HG03095 (cell line): Measurements from ENCODE around the gene SS18L1.

Experiments used
- ATAC-seq: cut with Tn5 transposase; IDR thresholded peaks from one replicate; pipeline ENCODE4 v1.9.1; 2021; ENCODE audit warnings: moderate library complexity; ENCODE audit not compliant: unreplicated experiment

The SS18L1 gene

GRCh38 chr20:62222972-62223371 is 79.4 kb downstream of the SS18L1 start:
- ATAC-seq, result no peak

- no peak for ATAC-seq
These were observed 80.0 kb downstream of the SS18L1 start for GRCh38 chr20:62223571-62223970.

- no peak for ATAC-seq
These were observed 80.7 kb downstream of the SS18L1 start for GRCh38 chr20:62224113-62224855.

GRCh38 chr20:62225026-62225425 is 81.5 kb downstream of the SS18L1 start:
- no peak for ATAC-seq

GRCh38 chr20:62225820-62226635 is 82.5 kb downstream of the SS18L1 start:
- no peak for ATAC-seq

- ATAC-seq, result no peak
These were observed 83.4 kb downstream of the SS18L1 start for GRCh38 chr20:62226707-62227590.

- no peak for ATAC-seq
These were observed 84.0 kb downstream of the SS18L1 start for GRCh38 chr20:62227591-62227976.

GRCh38 chr20:62227977-62228958 is 84.7 kb downstream of the SS18L1 start:
- no peak for ATAC-seq

GRCh38 chr20:62228982-62229545 is 85.5 kb downstream of the SS18L1 start:
- no peak for ATAC-seq

- ATAC-seq, result no peak
These were observed 86.1 kb downstream of the SS18L1 start for GRCh38 chr20:62229667-62230066.

GRCh38 chr20:62230276-62230675 is 86.7 kb downstream of the SS18L1 start:
- ATAC-seq, result no peak

- no peak for ATAC-seq
These were observed 87.1 kb downstream of the SS18L1 start for GRCh38 chr20:62230696-62231095.

- no peak for ATAC-seq
These were observed 87.7 kb downstream of the SS18L1 start for GRCh38 chr20:62231292-62231691.
